OCI-LY1 (cell line): ENCODE data around the gene KRTAP4-5.
"Not testable (repeated sequence)": the region's sequence is repeated elsewhere in the genome, so short reads cannot be mapped to it uniquely, and the experiment has no call there.

Experiments used
- CTCF ChIP-seq: fragments of 200-600 bp; sonication (generic), shearing (Covaris generic); IDR thresholded peaks from 2 replicates; pipeline ENCODE4 v1.5.1; 2017; ENCODE audit warnings: mild to moderate bottlenecking, antibody characterized with exemption, low read length, moderate library complexity, mixed read lengths
- EZH2 ChIP-seq: fragments of 200-600 bp; sonication (generic), shearing (Covaris generic); IDR thresholded peaks from 2 replicates; pipeline ENCODE4 v1.8.0; 2017; ENCODE audit warnings: borderline replicate concordance, mixed run types, mild to moderate bottlenecking, antibody characterized with exemption, low read length, moderate library complexity, mixed read lengths

GRCh38 chr17:41099682-41100480, 49.7 kb downstream of the KRTAP4-5 start:
- not testable (repeated sequence) for TF ChIP-seq CTCF, EZH2
